GM19438 (cell line): ENCODE data around the gene DLG2.
"Not testable (repeated sequence)": the region's sequence is repeated elsewhere in the genome, so short reads cannot be mapped to it uniquely, and the experiment has no call there.

ENCODE experiments used
- ATAC-seq: cut with Tn5 transposase; IDR thresholded peaks from one replicate; pipeline ENCODE4 v1.9.1; 2021; ENCODE audit warnings: low read depth; ENCODE audit not compliant: unreplicated experiment

The DLG2 gene

DNA sequence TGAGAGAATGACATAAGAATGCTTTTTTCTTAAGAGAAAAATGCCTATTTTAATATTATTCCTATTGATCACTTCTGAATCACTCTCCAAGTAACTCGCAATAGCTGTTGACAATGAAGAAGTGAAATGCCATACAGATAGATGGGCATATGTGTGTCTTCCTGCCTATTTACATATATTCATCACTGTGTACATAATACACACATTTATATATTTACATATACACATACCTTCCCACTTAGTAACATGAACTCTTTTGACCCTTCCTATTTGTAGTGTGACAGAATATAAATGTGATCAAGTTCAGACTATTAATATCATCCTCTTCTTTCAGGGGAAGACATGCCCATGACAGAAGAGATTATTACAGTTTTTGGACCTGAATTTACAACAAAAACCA lies 756.7 kb downstream of the DLG2 start:
- ATAC-seq, result no peak

GRCh38 chr11:84866922-84867321 lies 760.2 kb downstream of the DLG2 start:
- no peak for ATAC-seq

DNA sequence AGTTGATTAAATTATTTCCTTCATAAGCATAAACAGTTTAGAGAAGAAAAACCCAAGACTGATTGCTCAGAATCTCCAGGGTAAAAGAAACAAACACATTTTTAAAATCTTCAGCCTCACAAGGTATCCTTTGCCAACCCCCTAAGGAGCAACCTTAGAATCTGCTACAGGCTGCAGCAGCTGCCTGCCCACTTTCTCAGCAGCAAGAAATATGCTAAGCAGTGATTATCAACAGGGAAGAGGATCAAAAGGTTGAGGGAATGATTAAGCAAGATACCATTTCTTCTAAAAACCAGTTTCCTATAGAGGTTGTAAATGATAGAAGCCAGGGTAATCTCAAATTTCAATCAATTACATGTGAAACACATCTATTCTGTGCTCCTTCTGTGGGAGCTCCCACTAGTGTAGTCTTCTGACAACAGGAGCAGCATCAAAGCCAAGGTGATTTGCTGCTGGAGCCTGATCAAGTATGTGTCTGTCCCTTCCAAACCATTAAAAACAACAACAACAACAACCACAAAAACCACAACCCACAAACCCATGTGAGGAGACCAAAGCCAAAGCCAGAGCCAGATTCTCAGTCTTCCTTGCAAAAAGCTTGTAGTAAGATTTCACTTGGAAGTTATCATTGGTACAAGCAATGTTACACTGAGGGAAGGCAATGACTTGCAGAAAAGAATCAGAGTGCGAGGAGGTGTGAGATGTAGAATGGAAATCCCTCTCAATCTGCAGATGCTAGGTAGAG lies 761.2 kb downstream of the DLG2 start:
- ATAC-seq, result no peak

DNA sequence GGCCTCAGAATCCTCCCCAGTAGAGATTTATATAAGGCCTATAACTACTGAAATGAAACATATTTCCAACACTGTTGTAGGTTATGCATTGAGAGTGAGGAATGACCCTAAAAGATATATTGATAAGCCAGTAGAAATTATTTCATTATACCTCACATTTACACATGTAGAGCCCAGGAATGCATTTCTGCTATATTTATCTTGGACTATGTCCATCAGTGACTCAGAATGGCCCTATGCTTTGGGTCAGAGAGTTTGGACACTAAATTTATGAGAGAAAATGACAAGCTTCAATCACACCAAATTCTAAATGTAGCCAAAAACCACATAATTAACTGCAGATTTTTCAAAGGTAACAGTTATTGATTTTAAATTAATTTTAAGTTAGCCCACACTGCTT lies 761.9 kb downstream of the DLG2 start:
- no peak for ATAC-seq

- ATAC-seq, result no peak
Measured at GRCh38 chr11:84857746-84858145, 769.4 kb downstream of the DLG2 start.

- ATAC-seq, result no peak
Measured at GRCh38 chr11:84855508-84856245, 771.5 kb downstream of the DLG2 start.

- no peak for ATAC-seq
Measured at GRCh38 chr11:84854498-84854880, 772.7 kb downstream of the DLG2 start.

DNA sequence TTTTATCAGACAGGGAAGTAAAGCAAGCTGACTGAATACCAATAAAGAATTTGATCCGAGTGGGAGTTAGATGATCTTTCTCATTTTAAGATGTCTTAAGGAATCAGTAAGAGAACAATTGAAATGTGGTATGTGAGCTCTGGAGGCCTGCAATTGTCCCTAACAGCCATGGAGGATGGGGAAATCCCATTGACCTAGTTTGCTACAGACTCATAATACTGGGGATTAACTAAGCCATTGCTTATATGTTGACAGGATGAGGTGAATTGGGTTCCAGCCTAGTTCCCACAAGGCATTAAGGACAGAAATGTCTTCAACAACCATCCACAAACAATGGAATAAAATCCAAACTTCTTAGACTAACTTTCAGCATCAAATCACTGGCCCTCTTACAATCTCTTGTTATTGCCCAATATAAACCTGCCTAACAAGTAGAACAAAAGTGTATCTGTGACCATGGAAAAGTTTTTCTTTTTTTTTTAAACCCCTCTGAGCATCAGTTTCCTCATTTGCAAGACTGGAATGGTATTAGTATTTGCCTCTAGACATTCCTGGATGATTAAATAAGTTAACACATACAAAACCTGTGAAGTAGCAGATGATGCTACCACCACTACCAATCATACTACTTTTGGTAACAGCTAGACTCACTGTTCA lies 773.2 kb downstream of the DLG2 start:
- ATAC-seq, result no peak

GRCh38 chr11:84847842-84848241 lies 779.3 kb downstream of the DLG2 start:
- ATAC-seq, result no peak

GRCh38 chr11:84840201-84840600 lies 786.9 kb downstream of the DLG2 start:
- not testable (repeated sequence) for ATAC-seq

DNA sequence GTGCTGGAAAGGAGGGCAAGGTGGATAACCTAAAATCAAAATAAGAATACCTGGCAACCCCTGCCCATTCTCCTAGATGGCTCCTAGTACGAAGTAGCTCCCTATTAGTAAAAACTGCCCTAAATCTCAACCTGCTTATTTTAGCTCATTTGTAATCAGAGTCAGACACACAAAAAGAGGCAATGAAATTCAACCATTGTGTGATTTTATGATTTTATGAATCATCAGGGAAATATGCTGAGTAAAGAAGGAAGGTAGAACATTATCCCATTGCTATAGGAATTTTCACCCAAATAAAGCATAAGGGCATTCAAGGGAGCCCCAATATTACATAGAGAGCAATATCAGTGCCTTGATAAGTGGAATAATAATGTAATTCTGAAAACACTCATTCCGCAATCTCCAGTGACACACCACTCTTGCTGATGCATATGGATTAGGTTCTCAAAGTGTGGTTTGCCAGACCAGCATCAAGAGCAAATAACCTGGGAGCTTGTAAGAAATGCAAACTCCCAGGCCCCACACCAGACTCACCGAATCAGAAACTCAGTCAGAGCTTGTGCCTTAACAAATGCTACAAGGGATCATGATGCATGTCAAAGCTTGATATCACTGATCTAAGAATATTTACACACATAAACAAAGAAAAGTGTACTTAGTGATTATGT lies 789.6 kb downstream of the DLG2 start:
- no peak for ATAC-seq

GRCh38 chr11:84836371-84836770 lies 790.8 kb downstream of the DLG2 start:
- no peak for ATAC-seq

- ATAC-seq, result no peak
Measured at GRCh38 chr11:84833488-84834088, 793.6 kb downstream of the DLG2 start.

GRCh38 chr11:84830372-84830771 lies 796.8 kb downstream of the DLG2 start:
- no peak for ATAC-seq

DNA sequence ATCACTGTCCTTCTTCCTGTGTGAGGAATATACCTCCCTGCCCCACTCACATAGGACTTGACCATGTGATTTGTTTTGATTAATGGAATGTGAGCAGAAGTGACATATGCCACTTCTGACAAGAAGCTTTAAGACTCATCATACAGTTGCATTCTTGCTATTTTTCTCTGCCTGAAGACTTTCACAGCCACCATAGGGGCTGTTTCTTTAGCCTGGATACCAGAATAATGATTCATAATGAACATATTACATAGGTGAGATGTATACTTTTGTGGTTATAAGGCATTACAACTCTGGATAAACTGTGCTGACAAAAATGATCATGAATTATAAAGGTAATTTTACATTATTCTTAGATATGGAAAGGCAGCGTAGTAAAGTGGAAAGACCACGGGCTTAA lies 798.0 kb downstream of the DLG2 start:
- ATAC-seq, result no peak

DNA sequence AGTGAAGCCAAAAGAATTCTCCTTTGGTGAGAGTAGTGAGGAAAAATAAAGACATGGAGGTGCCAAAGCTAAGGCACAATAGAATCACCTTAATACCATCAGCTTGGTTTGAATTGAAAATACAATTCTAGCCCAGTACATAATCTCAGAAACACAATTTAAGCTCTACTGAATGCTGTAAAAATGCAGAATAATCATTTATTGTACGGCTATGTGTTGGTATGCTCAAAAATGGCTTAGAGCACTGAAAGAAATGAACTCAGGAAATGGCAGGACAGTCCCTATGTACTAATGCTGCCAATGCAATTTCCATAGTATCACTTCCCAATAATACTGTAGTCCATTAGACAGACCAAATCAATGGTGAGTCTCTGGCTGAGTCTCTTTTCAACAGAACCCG lies 798.5 kb downstream of the DLG2 start:
- ATAC-seq, result no peak

- no peak for ATAC-seq
Measured at GRCh38 chr11:84825106-84825660, 802.0 kb downstream of the DLG2 start.

DNA sequence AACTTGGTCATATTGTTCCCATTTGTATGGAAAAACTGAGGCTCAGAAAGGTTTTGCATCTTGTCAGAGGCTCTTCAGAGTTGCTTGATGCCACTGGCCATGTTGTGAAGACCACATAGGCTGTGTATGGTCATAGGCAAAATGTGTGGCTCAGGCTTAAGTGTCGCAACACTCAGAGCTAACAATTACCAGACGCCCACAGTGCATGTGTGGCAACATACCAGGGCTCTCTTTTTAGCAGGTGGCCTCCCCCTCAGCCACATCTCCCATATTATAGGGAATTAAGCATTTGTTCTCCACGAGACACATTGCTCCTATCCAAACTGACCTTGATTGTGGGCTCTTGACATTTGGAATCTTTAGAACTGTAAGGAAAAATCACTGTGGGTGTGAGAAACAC lies 802.5 kb downstream of the DLG2 start:
- no peak for ATAC-seq

DNA sequence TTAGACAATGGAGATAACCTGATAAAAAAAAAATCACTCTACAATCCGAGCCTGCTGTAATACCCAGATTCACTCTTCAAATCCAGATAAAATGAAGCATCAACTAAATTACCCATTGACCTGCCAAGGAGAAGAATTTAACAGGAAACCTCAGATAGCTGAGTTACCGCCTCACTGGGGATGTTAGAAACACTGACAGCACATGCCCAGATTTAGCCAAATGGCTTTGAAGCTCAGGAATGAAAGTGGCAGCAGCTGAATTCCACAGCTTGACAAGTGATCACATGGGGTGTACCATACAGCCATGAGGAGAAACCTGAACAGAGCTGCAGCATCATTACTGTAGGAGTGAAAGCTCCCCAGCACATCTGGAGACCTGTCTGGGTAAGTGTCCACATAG lies 807.6 kb downstream of the DLG2 start:
- no peak for ATAC-seq

- no peak for ATAC-seq
Measured at GRCh38 chr11:84819128-84819527, 808.0 kb downstream of the DLG2 start.
